Measurements from ENCODE around the gene LRP1. TPM values are rescaled to one million over a fixed set of nuclear protein-coding genes. Genes with fewer than 3 reads are reported as not detected.

LRP1 gene
- total RNA-seq, 1 donor from 2014 or later, result 253 TPM

GRCh38 chr12:57235017-57235727, 106.9 kb downstream of the LRP1 start:
- Mint-ChIP-seq H3K36me3 (peaks cover 26% of the 10 kb centered on the region), H3K4me1 (peaks cover 30% of the 10 kb centered on the region), H3K27ac (no peak overlapping the region), H3K27me3 (ENCODE audit: low read depth) (peaks cover 58% of the 10 kb centered on the region), H3K9me3 (no peaks in the 10 kb centered on the region), H3K4me3 (no peak overlapping the region)
- DNase-seq (ENCODE audit: low spot score in 2 of 2, unreplicated experiment in 2 of 2), result no peak
- TF ChIP-seq, protein P1, sequence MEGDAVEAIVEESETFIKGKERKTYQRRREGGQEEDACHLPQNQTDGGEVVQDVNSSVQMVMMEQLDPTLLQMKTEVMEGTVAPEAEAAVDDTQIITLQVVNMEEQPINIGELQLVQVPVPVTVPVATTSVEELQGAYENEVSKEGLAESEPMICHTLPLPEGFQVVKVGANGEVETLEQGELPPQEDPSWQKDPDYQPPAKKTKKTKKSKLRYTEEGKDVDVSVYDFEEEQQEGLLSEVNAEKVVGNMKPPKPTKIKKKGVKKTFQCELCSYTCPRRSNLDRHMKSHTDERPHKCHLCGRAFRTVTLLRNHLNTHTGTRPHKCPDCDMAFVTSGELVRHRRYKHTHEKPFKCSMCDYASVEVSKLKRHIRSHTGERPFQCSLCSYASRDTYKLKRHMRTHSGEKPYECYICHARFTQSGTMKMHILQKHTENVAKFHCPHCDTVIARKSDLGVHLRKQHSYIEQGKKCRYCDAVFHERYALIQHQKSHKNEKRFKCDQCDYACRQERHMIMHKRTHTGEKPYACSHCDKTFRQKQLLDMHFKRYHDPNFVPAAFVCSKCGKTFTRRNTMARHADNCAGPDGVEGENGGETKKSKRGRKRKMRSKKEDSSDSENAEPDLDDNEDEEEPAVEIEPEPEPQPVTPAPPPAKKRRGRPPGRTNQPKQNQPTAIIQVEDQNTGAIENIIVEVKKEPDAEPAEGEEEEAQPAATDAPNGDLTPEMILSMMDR (IDR thresholded peaks at IDR 0.05; ENCODE audit: unreplicated experiment), result no peak

GRCh38 chr12:57235728-57236131, 107.4 kb downstream of the LRP1 start:
- Mint-ChIP-seq H3K4me1 (peaks cover 30% of the 10 kb centered on the region), H3K27ac (no peak overlapping the region), H3K27me3 (ENCODE audit: low read depth) (peaks cover 64% of the 10 kb centered on the region), H3K4me3 (no peak overlapping the region), H3K36me3 (peaks cover 26% of the 10 kb centered on the region), H3K9me3 (no peaks in the 10 kb centered on the region)
- DNase-seq (ENCODE audit: low spot score in 2 of 2, unreplicated experiment in 2 of 2), result no peak
- TF ChIP-seq, protein P1 (IDR thresholded peaks at IDR 0.05; ENCODE audit: unreplicated experiment), result no peak

GRCh38 chr12:57236201-57236924, 108.1 kb downstream of the LRP1 start:
- peaks cover 31% of the 10 kb centered on the region for H3K4me1 Mint-ChIP-seq
- H3K36me3 Mint-ChIP-seq, result peaks cover 26% of the 10 kb centered on the region
- no peak overlapping the region for H3K27ac Mint-ChIP-seq
- TF ChIP-seq, protein P1 (IDR thresholded peaks at IDR 0.05; ENCODE audit: unreplicated experiment), result no peak
- peaks cover 70% of the 10 kb centered on the region for H3K27me3 Mint-ChIP-seq (ENCODE audit: low read depth)
- DNase-seq (ENCODE audit: low spot score in 2 of 2, unreplicated experiment in 2 of 2), result no peak
- H3K4me3 Mint-ChIP-seq, result no peak overlapping the region
- H3K9me3 Mint-ChIP-seq, result no peaks in the 10 kb centered on the region

GRCh38 chr12:57236925-57237595, 108.8 kb downstream of the LRP1 start:
- peak overlapping the region; percentile 59 for H3K4me3 Mint-ChIP-seq
- H3K36me3 Mint-ChIP-seq, result peaks cover 20% of the 10 kb centered on the region
- TF ChIP-seq, protein P1 (IDR thresholded peaks at IDR 0.05; ENCODE audit: unreplicated experiment), result no peak
- no peaks in the 10 kb centered on the region for H3K9me3 Mint-ChIP-seq
- no peak for DNase-seq (ENCODE audit: low spot score in 2 of 2, unreplicated experiment in 2 of 2)
- peaks cover 77% of the 10 kb centered on the region for H3K27me3 Mint-ChIP-seq (ENCODE audit: low read depth)
- H3K4me1 Mint-ChIP-seq, result peaks cover 38% of the 10 kb centered on the region
- H3K27ac Mint-ChIP-seq, result no peak overlapping the region

DNA sequence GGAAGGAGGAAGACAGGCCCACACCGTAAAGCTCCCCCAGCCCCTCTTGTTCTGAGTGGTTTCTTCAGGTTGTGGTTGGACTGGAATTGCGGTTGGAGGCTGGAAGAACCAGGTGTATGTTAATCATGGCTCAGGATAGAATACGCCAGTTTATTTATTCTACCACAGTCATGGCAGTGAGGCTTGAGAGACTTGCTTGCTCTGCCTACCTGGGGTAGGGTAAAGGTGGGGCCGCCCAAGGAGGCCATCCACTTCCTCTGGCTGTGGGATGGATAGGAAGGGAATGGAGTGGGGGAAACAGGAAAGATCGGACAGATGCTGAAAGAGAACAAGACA, 109.3 kb downstream of the LRP1 start:
- TF ChIP-seq, protein P1 (IDR thresholded peaks at IDR 0.05; ENCODE audit: unreplicated experiment), result no peak
- Mint-ChIP-seq H3K4me3 (peak overlapping the region; percentile 59), H3K9me3 (no peaks in the 10 kb centered on the region), H3K27me3 (ENCODE audit: low read depth) (peaks cover 82% of the 10 kb centered on the region), H3K4me1 (peaks cover 40% of the 10 kb centered on the region), H3K36me3 (peaks cover 17% of the 10 kb centered on the region), H3K27ac (no peak overlapping the region)
- no peak for DNase-seq (ENCODE audit: low spot score in 2 of 2, unreplicated experiment in 2 of 2)
